ENCODE results near the gene CRB3. TPM values are rescaled to one million over a fixed set of nuclear protein-coding genes. Genes with fewer than 3 reads are reported as not detected.
"Not testable (repeated sequence)": the region's sequence is repeated elsewhere in the genome, so short reads cannot be mapped to it uniquely, and the experiment has no call there.

CRB3 gene
- total RNA-seq, 4 donors from 2014 or later = 67.3 to 113 (median 76.1) TPM

GRCh38 chr19:6424195-6424938, 39.7 kb upstream of the CRB3 start, which contains the start of gene KHSRP:
Gene KHSRP (minus strand): TSS chr19:6424811. CDS start chr19:6424701, 110 bp downstream.
- Histone ChIP-seq H3K4me3 (peak within 1 kb of the TSS; percentile 91), H3K36me3 (peaks cover 28% of the 10 kb centered on the region), H3K4me1 (peaks cover 35% of the 10 kb centered on the region), H3K27me3 (no peaks in the 10 kb centered on the region), H3K27ac (peak within 1 kb of the TSS; percentile 81), H3K9me3 (no peaks in the 10 kb centered on the region)
- 0% methylated on average over 21 of the region's 114 CpGs for WGBS
- peak in 1 of 2 donors; percentile 86 for TF ChIP-seq POLR2A (IDR thresholded peaks at IDR 0.05)
- TF ChIP-seq POLR2AphosphoS5 (IDR thresholded peaks at IDR 0.05) = peak in 1 of 3 donors; percentile 75
- no peak for TF ChIP-seq EP300 (IDR thresholded peaks at IDR 0.05)
- TF ChIP-seq, protein P1, sequence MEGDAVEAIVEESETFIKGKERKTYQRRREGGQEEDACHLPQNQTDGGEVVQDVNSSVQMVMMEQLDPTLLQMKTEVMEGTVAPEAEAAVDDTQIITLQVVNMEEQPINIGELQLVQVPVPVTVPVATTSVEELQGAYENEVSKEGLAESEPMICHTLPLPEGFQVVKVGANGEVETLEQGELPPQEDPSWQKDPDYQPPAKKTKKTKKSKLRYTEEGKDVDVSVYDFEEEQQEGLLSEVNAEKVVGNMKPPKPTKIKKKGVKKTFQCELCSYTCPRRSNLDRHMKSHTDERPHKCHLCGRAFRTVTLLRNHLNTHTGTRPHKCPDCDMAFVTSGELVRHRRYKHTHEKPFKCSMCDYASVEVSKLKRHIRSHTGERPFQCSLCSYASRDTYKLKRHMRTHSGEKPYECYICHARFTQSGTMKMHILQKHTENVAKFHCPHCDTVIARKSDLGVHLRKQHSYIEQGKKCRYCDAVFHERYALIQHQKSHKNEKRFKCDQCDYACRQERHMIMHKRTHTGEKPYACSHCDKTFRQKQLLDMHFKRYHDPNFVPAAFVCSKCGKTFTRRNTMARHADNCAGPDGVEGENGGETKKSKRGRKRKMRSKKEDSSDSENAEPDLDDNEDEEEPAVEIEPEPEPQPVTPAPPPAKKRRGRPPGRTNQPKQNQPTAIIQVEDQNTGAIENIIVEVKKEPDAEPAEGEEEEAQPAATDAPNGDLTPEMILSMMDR (IDR thresholded peaks at IDR 0.05) = no peak
- DNase-seq (ENCODE audit: low spot score in 2 of 2) = no peak

- Histone ChIP-seq H3K4me1 (peaks cover 32% of the 10 kb centered on the region), H3K4me3 (peak overlapping the region; percentile 91)
Observed at GRCh38 chr19:6424939-6425731, 38.9 kb upstream of the CRB3 start.

DNA sequence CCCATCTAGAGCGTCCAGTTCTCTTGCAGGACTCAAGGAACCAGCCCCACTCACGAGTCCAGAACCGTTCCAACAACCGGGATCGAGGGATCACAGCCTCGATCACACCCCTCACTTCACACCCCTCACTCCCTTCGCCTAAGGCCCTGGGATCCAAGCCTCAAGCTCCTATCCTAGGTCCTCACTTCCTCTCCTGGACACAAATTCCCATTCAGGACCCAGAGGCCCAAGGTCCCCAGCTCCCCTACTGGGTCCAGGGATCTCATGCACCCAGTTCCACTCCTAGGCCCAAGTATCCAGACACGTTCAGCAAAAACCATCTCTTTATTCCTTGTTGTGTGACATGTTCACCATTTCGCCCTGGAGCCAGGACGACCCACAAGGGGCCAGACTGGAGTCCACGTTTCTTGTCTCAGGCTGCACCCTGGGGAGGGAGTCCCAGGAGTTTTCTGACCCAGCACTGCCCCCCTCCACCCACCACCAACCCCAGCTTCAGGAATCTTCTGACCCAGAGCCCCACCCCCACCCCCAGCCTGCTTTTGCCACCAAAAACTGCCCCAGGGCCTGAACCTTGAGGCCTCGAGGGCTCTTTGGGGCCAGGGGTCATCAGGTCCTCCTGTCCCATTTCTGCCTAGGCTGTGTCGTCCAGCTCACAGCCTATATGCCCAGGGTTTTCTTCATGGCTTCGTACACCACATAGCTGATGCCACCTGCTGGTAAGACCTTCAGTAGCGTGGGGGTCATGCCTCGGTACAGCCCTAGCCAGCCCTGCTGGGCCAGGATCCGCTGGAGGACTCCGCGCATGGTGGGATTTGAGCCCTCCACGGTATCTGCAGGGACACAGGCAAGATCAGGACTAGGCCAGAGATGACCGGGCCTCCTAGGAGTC, 38.1 kb upstream of the CRB3 start:
- DNase-seq (ENCODE audit: low spot score in 2 of 2) = no peak
- WGBS = 96% methylated on average over 21 of the region's 21 CpGs
- H3K27me3 ChIP-seq = no peaks in the 10 kb centered on the region
- TF ChIP-seq POLR2AphosphoS5 (IDR thresholded peaks at IDR 0.05) (no peak), EP300 (IDR thresholded peaks at IDR 0.05) (no peak), POLR2A (IDR thresholded peaks at IDR 0.05) (no peak)
- TF ChIP-seq, protein P1 (IDR thresholded peaks at IDR 0.05) = no peak
- H3K4me1 ChIP-seq = peaks cover 32% of the 10 kb centered on the region
- peaks cover 12% of the 10 kb centered on the region for H3K36me3 ChIP-seq
- peak overlapping the region; percentile 61 for H3K27ac ChIP-seq
- peak overlapping the region; percentile 30 for H3K4me3 ChIP-seq
- H3K9me3 ChIP-seq = no peaks in the 10 kb centered on the region

More at GRCh38 chr19:6424939-6425731, 38.9 kb upstream of the CRB3 start:
- Histone ChIP-seq H3K27me3 (no peaks in the 10 kb centered on the region), H3K36me3 (peaks cover 20% of the 10 kb centered on the region), H3K9me3 (no peaks in the 10 kb centered on the region), H3K27ac (peak overlapping the region; percentile 81)
- WGBS = 1% methylated on average over 31 of the region's 43 CpGs
- TF ChIP-seq, protein P1 (IDR thresholded peaks at IDR 0.05) = no peak
- TF ChIP-seq POLR2A (IDR thresholded peaks at IDR 0.05) (no peak), POLR2AphosphoS5 (IDR thresholded peaks at IDR 0.05) (peak in 2 of 3 donors; percentile 78 to 84)
- peak; percentile 100 for DNase-seq (ENCODE audit: low spot score in 2 of 2)

DNA sequence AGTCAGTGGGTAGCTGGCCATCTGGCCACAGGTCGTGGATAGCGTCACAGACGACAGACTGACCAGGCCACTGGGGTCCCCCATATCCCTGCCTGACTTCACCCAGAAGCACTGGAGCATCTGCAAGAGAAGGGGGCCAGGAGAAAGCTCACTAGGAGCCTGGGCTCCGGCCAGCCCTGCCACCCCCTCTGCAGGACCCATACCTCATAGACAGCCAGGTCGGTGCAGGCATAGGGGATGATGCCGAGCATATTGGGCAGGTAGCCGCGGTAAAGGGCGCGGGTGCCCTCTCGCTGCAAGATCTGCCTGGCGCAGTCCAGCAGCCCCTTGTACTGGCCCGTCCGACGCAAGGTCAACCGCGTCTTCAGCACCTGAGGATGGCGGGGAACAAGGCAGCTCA, 36.9 kb upstream of the CRB3 start:
- H3K27me3 ChIP-seq = no peaks in the 10 kb centered on the region
- H3K36me3 ChIP-seq = peaks cover under 1% of the 10 kb centered on the region
- H3K4me1 ChIP-seq = peaks cover 22% of the 10 kb centered on the region
- TF ChIP-seq POLR2A (IDR thresholded peaks at IDR 0.05) (no peak), POLR2AphosphoS5 (IDR thresholded peaks at IDR 0.05) (no peak), EP300 (IDR thresholded peaks at IDR 0.05) (no peak)
- TF ChIP-seq, protein P1 (IDR thresholded peaks at IDR 0.05) = no peak
- DNase-seq (ENCODE audit: low spot score in 2 of 2) = no peak
- H3K9me3 ChIP-seq = no peaks in the 10 kb centered on the region
- H3K27ac ChIP-seq = no peak overlapping the region
- WGBS = 97% methylated on average over 11 of the region's 18 CpGs
- H3K4me3 ChIP-seq = no peak overlapping the region

GRCh38 chr19:6428692-6429418, 35.2 kb upstream of the CRB3 start:
- H3K9me3 ChIP-seq; H3K4me3 ChIP-seq; H3K36me3 ChIP-seq; H3K4me1 ChIP-seq; DNase-seq (ENCODE audit: low spot score in 2 of 2); H3K27ac ChIP-seq; H3K27me3 ChIP-seq: not testable (repeated sequence)
- 91% methylated on average over 2 of the region's 2 CpGs for WGBS
